GM19324 (cell line): Measurements from ENCODE around the gene CORO2A.

Experiments used
- ATAC-seq: cut with Tn5 transposase; IDR thresholded peaks from one replicate; pipeline ENCODE4 v1.9.1; 2021; ENCODE audit warnings: mild to moderate bottlenecking, moderate library complexity; ENCODE audit not compliant: unreplicated experiment, low FRiP score

Gene CORO2A

GRCh38 chr9:98220911-98221310, 28.5 kb upstream of the CORO2A start:
- ATAC-seq: no peak

- no peak for ATAC-seq
These were observed 27.4 kb upstream of the CORO2A start for GRCh38 chr9:98219794-98220370.

GRCh38 chr9:98219364-98219716, 26.9 kb upstream of the CORO2A start:
- ATAC-seq: no peak

- ATAC-seq: no peak
These were observed 26.3 kb upstream of the CORO2A start for GRCh38 chr9:98218562-98219363.

- ATAC-seq: no peak
These were observed 24.8 kb upstream of the CORO2A start for GRCh38 chr9:98217255-98217654.

GRCh38 chr9:98216391-98216790, 24.0 kb upstream of the CORO2A start:
- ATAC-seq: no peak

GRCh38 chr9:98215821-98216220, 23.4 kb upstream of the CORO2A start:
- no peak for ATAC-seq

GRCh38 chr9:98215271-98215670, 22.8 kb upstream of the CORO2A start:
- ATAC-seq: no peak

- no peak for ATAC-seq
These were observed 22.4 kb upstream of the CORO2A start for GRCh38 chr9:98214811-98215210.

GRCh38 chr9:98211260-98211659, 18.8 kb upstream of the CORO2A start:
- ATAC-seq: no peak

GRCh38 chr9:98210435-98210834, 18.0 kb upstream of the CORO2A start:
- no peak for ATAC-seq

- no peak for ATAC-seq
These were observed 17.1 kb upstream of the CORO2A start for GRCh38 chr9:98209530-98209929.

GRCh38 chr9:98208635-98209034, 16.2 kb upstream of the CORO2A start:
- no peak for ATAC-seq

GRCh38 chr9:98207606-98208005, 15.2 kb upstream of the CORO2A start:
- no peak for ATAC-seq

GRCh38 chr9:98206754-98207153, 14.3 kb upstream of the CORO2A start:
- ATAC-seq: no peak

GRCh38 chr9:98204692-98205091, 12.3 kb upstream of the CORO2A start:
- ATAC-seq: no peak

- ATAC-seq: no peak
These were observed 10.7 kb upstream of the CORO2A start for GRCh38 chr9:98203153-98203552.

GRCh38 chr9:98202252-98202651, 9.8 kb upstream of the CORO2A start:
- no peak for ATAC-seq

- no peak for ATAC-seq
These were observed 9.3 kb upstream of the CORO2A start for GRCh38 chr9:98201749-98202148.

- ATAC-seq: no peak
These were observed 8.7 kb upstream of the CORO2A start for GRCh38 chr9:98201102-98201501.

GRCh38 chr9:98199388-98200033, 7.1 kb upstream of the CORO2A start:
- no peak for ATAC-seq

- no peak for ATAC-seq
These were observed 3.2 kb upstream of the CORO2A start for GRCh38 chr9:98195671-98196070.
